OCI-LY7 (cell line): ENCODE data around the gene MTCH1. TPM values are rescaled to one million over a fixed set of nuclear protein-coding genes. Genes with fewer than 3 reads are reported as not detected.

Source experiments
- BruUV-seq: library from RNA; stranded (reverse); fragments of 400-500 nt; replicated peaks from 2 replicates; lab custom pipeline; 2021; lab: Mats Ljungman, UMichigan
- CTCF ChIA-PET: fragments of 300-600 bp; sonication (Branson Sonifier 250); formaldehyde crosslinking; loops from one replicate; lab custom pipeline; 2022; ENCODE audit warnings: antibody characterized with exemption; ENCODE audit not compliant: unreplicated experiment; lab: Charles Lee
- POLR2A ChIA-PET: fragments of 300-600 bp; sonication (Branson Sonifier 250); formaldehyde crosslinking; loops from one replicate; lab custom pipeline; 2022; ENCODE audit warnings: antibody characterized with exemption; lab: Charles Lee
- DNase-seq: peaks from one replicate; pipeline ENCODE4 v3.0.0-alpha.2; 2015; ENCODE audit warnings: low spot score
- H2AFZ ChIP-seq: fragments of 200-600 bp; sonication (generic), shearing (Covaris generic); 2 replicates; pipeline ENCODE4 v1.6.1; 2014; ENCODE audit warnings: mild to moderate bottlenecking, antibody characterized with exemption, low read length, moderate library complexity
- H3K27ac ChIP-seq: fragments of 200-600 bp; sonication (generic); 2 replicates; pipeline ENCODE4 v1.5.1; 2014; ENCODE audit warnings: mixed run types, low read depth, mild to moderate bottlenecking, moderate library complexity, low read length, inconsistent platforms; ENCODE audit not compliant: poor library complexity, severe bottlenecking
- H3K36me3 ChIP-seq: fragments of 200-600 bp; sonication (generic); 2 replicates; pipeline ENCODE4 v1.6.1; 2014; ENCODE audit warnings: mild to moderate bottlenecking, antibody characterized with exemption, low read length, moderate library complexity, mixed read lengths; ENCODE audit not compliant: insufficient read depth
- H3K4me1 ChIP-seq: fragments of 200-600 bp; sonication (generic); 2 replicates; pipeline ENCODE4 v1.5.1; 2014; ENCODE audit warnings: mild to moderate bottlenecking, low read length; ENCODE audit not compliant: insufficient read depth, poor library complexity, severe bottlenecking
- H3K4me2 ChIP-seq: fragments of 200-600 bp; sonication (generic); 2 replicates; pipeline ENCODE4 v1.6.1; 2014; ENCODE audit warnings: mild to moderate bottlenecking, low read length
- H3K4me3 ChIP-seq: fragments of 200-600 bp; sonication (generic); 2 replicates; pipeline ENCODE4 v1.5.1; 2014; ENCODE audit warnings: mild to moderate bottlenecking, low read depth, low read length; ENCODE audit not compliant: poor library complexity, severe bottlenecking
- H3K79me2 ChIP-seq: fragments of 200-600 bp; sonication (generic); 2 replicates; pipeline ENCODE4 v1.6.1; 2016; ENCODE audit warnings: low read depth, mild to moderate bottlenecking, low read length, moderate library complexity, mixed read lengths; ENCODE audit not compliant: insufficient read depth
- H3K9me2 ChIP-seq: fragments of 200-600 bp; sonication (generic); 2 replicates; pipeline ENCODE4 v1.6.1; 2016; ENCODE audit warnings: mild to moderate bottlenecking, low read length, mixed read lengths; ENCODE audit not compliant: insufficient read depth
- H3K9me3 ChIP-seq: fragments of 200-600 bp; sonication (generic); 2 replicates; pipeline ENCODE4 v1.6.1; 2014; ENCODE audit warnings: mild to moderate bottlenecking, mixed run types, low read length, mixed read lengths
- H4K20me1 ChIP-seq: fragments of 200-600 bp; sonication (generic); 2 replicates; pipeline ENCODE4 v1.6.1; 2014; ENCODE audit warnings: mild to moderate bottlenecking, antibody characterized with exemption, low read length, moderate library complexity, mixed read lengths; ENCODE audit not compliant: insufficient read depth
- EZH2phosphoT487 ChIP-seq: fragments of 200-600 bp; sonication (generic); IDR thresholded peaks from 2 replicates; pipeline ENCODE4 v1.6.1; 2018; ENCODE audit warnings: low read depth, borderline replicate concordance, mild to moderate bottlenecking, mixed run types, antibody characterized with exemption, low read length, moderate library complexity, mixed read lengths
- intact Hi-C: fragments of 100-400 bp; cut with micrococcal nuclease; formaldehyde crosslinking; loops from one replicate; pipeline ENCODE4 v1.10.0; 2022; ENCODE audit not compliant: unreplicated experiment
- total RNA-seq, 2 experiments: library from RNA; depleted of rRNA in 1 of 2; stranded (reverse); fragments of >200 nt in 1 of 2; shearing (Covaris generic) in 1 of 2; gene quantifications; 2 replicates each; pipeline ENCODE4 v1.2.3, GENCODE V29; 2014 to 2022
- TF ChIP-seq, protein P1 (sequence below): fragments of 200-600 bp; sonication (generic); conservative IDR thresholded peaks from 2 replicates; pipeline ENCODE4 v1.5.1; 2014; ENCODE audit warnings: mild to moderate bottlenecking, antibody characterized with exemption, low read length, moderate library complexity, mixed read lengths

MTCH1 gene
- total RNA-seq, 2 experiments from 2014 or later = 72.5 to 93.7 TPM

DNA sequence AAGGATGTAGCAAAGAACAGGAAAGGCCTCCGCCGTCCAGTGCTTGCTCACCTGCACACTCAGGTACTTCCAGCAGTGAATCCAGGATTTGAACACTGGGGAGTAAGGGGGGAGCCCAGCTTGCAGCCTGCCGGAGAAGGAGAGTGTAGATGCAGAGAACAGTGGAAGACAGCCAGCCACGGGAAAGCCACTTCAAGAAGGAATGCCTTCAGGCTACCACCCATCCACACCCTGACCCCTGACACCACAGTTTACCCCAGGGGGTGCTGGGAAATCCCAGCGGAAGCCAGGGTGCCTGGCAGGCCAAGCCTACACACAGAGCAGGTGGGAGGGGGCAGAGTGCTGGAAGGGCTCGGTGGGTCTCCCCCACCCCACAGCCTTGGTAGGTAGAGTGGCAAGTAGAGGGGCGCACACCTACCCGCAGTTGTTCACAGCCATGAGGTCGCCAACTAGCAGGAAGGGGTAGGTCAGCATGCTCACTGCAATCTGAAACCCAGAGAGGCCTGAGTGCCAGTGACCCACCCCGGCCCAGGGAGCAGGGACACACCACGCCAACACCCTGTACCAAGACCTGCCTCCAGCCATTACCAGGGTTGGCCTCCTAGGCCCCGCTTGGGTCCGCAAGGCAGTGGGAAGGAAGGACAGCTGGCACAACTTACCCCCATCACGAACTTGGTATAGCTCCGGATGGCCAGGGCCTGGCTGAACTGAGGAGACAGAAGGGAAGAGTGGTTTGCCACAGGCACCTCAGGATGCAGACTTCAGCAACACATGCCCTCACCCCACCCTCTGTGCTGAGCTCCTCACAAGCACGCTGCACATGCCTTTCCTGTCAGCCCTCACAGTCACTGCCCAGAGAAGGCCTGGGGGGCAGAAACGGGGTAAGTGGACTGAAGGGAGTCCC, 15.8 kb downstream of the MTCH1 start:
- Histone ChIP-seq H3K4me1 (no peaks in the 10 kb centered on the region), H2AFZ (no peak overlapping the region), H4K20me1 (no peaks in the 10 kb centered on the region), H3K9me2 (no peaks in the 10 kb centered on the region), H3K27ac (no peak overlapping the region), H3K36me3 (peaks cover 90% of the 10 kb centered on the region), H3K4me2 (no peak overlapping the region), H3K79me2 (no peaks in the 10 kb centered on the region), H3K4me3 (no peak overlapping the region), H3K9me3 (no peaks in the 10 kb centered on the region)
- intact Hi-C loops = no loop called here
- BruUV-seq = no TSS peak
- no peak for DNase-seq
- CTCF ChIA-PET = no interaction called here
- no peak for TF ChIP-seq EZH2phosphoT487
- TF ChIP-seq, protein P1, sequence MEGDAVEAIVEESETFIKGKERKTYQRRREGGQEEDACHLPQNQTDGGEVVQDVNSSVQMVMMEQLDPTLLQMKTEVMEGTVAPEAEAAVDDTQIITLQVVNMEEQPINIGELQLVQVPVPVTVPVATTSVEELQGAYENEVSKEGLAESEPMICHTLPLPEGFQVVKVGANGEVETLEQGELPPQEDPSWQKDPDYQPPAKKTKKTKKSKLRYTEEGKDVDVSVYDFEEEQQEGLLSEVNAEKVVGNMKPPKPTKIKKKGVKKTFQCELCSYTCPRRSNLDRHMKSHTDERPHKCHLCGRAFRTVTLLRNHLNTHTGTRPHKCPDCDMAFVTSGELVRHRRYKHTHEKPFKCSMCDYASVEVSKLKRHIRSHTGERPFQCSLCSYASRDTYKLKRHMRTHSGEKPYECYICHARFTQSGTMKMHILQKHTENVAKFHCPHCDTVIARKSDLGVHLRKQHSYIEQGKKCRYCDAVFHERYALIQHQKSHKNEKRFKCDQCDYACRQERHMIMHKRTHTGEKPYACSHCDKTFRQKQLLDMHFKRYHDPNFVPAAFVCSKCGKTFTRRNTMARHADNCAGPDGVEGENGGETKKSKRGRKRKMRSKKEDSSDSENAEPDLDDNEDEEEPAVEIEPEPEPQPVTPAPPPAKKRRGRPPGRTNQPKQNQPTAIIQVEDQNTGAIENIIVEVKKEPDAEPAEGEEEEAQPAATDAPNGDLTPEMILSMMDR = no peak
- POLR2A ChIA-PET = interaction anchor here (0.5 kb wide), 1 partner anchor 73 kb away, joined by 4 read pairs; no protein-coding TSS in a partner anchor

DNA sequence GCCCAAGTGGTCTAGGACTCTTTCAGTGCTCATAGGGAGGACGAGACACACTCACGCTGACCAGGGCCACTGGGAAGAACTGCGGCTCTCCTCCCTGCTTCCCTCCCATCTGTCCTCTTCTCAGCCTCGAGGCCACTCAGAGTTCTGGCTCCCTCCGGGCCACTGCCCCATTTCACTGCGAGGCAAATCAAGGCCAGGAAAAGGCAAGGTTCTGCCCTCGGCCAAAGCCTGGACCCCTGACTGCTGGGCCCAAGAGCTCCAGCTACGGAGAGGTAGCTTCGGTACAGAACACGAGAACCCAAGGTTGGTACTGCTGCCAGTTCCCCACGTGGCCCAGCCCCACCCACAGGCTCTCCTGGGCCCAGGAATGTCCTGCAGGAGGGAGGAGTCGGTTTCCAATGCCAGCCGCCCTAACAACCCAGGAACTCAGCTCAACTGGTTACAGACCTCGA, 16.7 kb downstream of the MTCH1 start:
- BruUV-seq = no TSS peak
- Histone ChIP-seq H4K20me1 (no peaks in the 10 kb centered on the region), H3K4me1 (peaks cover 9% of the 10 kb centered on the region), H3K9me3 (no peaks in the 10 kb centered on the region), H3K79me2 (no peaks in the 10 kb centered on the region), H3K36me3 (peaks cover 80% of the 10 kb centered on the region), H3K4me2 (no peak overlapping the region), H2AFZ (no peak overlapping the region), H3K9me2 (no peaks in the 10 kb centered on the region), H3K4me3 (no peak overlapping the region), H3K27ac (no peak overlapping the region)
- ChIA-PET CTCF (no interaction called here), POLR2A (no interaction called here)
- DNase-seq = no peak
- intact Hi-C loops = no loop called here
- TF ChIP-seq, protein P1 = no peak
- TF ChIP-seq EZH2phosphoT487 = no peak
